Measurements from ENCODE around the gene TMEM82. TPM values are rescaled to one million over a fixed set of nuclear protein-coding genes. Genes with fewer than 3 reads are reported as not detected.

Gene TMEM82
- polyA plus RNA-seq, 1 donor (not counting 4 experiments of a cell fraction or from before 2014, with no cell fraction given) = not detected

GRCh38 chr1:15758343-15758931, 16.1 kb downstream of the TMEM82 start, which contains the start of gene FBLIM1:
FBLIM1 (plus strand) TSS chr1:15758795; CDS start chr1:15764984, 6,189 bp downstream.
- TF ChIP-seq EZH2 (IDR thresholded peaks at IDR 0.05; ENCODE audit: low read length) (no peak), CTCF (optimal IDR thresholded peaks at IDR 0.05 in 1 of 3, IDR thresholded peaks at IDR 0.05 in 1 of 3, conservative IDR thresholded peaks at IDR 0.05 in 1 of 3; ENCODE audit: extremely low read depth in 1 of 3, insufficient read depth in 2 of 3, low read length in 3 of 3) (no peak)
- Histone ChIP-seq H3K9me1 (ENCODE audit: control insufficient read depth, extremely low read depth, insufficient read depth, low read length) (no peaks in the 10 kb centered on the region), H3K4me2 (ENCODE audit: control insufficient read depth, extremely low read depth, insufficient read depth, low read depth, low read length) (peak within 1 kb of the TSS; percentile 87), H3K79me2 (ENCODE audit: control insufficient read depth, insufficient read depth, low read length) (peaks cover 40% of the 10 kb centered on the region), H3K27me3 (ENCODE audit: control insufficient read depth, extremely low read depth, insufficient read depth, low read length) (no peaks in the 10 kb centered on the region), H2AFZ (ENCODE audit: control insufficient read depth, low read length) (no peak within 1 kb of the TSS), H4K20me1 (ENCODE audit: control insufficient read depth, extremely low read depth, insufficient read depth, low read length) (no peaks in the 10 kb centered on the region), H3K36me3 (ENCODE audit: control insufficient read depth in 2 of 2, extremely low read depth in 1 of 2, insufficient read depth in 2 of 2, low read length in 2 of 2) (peaks cover 0 to 11% of the 10 kb centered on the region in 2 experiments), H3K9ac (ENCODE audit: control insufficient read depth, extremely low read depth, insufficient read depth, low read length) (peak within 1 kb of the TSS; percentile 89), H3K4me3 (ENCODE audit: control insufficient read depth in 2 of 3, extremely low read depth in 1 of 3, insufficient read depth in 2 of 3, low read depth in 1 of 3, low read length in 3 of 3) (peak within 1 kb of the TSS; percentile 84 to 88 (median 84)), H3K4me1 (ENCODE audit: control insufficient read depth, extremely low read depth, insufficient read depth, low read length) (peaks cover 30% of the 10 kb centered on the region), H3K9me3 (ENCODE audit: control insufficient read depth, low read depth, low read length) (no peaks in the 10 kb centered on the region), H3K27ac (ENCODE audit: control insufficient read depth, insufficient read depth, low read length) (peak within 1 kb of the TSS; percentile 84)
- dilution Hi-C loops (cut with MboI; ENCODE audit: extremely low pct_ligation_motif_present, low sequenced_read_pairs) = no loop called here
- DNase-seq (ENCODE audit: low read depth, low spot score) = no peak
- no peak for FAIRE-seq

- Histone ChIP-seq H2AFZ (ENCODE audit: control insufficient read depth, low read length) (no peak overlapping the region), H3K9me1 (ENCODE audit: control insufficient read depth, extremely low read depth, insufficient read depth, low read length) (no peaks in the 10 kb centered on the region), H3K9me3 (ENCODE audit: control insufficient read depth, low read depth, low read length) (no peaks in the 10 kb centered on the region), H4K20me1 (ENCODE audit: control insufficient read depth, extremely low read depth, insufficient read depth, low read length) (no peaks in the 10 kb centered on the region), H3K79me2 (ENCODE audit: control insufficient read depth, insufficient read depth, low read length) (peaks cover 45% of the 10 kb centered on the region), H3K9ac (ENCODE audit: control insufficient read depth, extremely low read depth, insufficient read depth, low read length) (peak overlapping the region; percentile 89), H3K4me1 (ENCODE audit: control insufficient read depth, extremely low read depth, insufficient read depth, low read length) (peaks cover 34% of the 10 kb centered on the region), H3K4me2 (ENCODE audit: control insufficient read depth, extremely low read depth, insufficient read depth, low read depth, low read length) (peak overlapping the region; percentile 87), H3K27me3 (ENCODE audit: control insufficient read depth, extremely low read depth, insufficient read depth, low read length) (no peaks in the 10 kb centered on the region), H3K27ac (ENCODE audit: control insufficient read depth, insufficient read depth, low read length) (peak overlapping the region; percentile 84), H3K4me3 (ENCODE audit: control insufficient read depth in 2 of 3, extremely low read depth in 1 of 3, insufficient read depth in 2 of 3, low read depth in 1 of 3, low read length in 3 of 3) (peak overlapping the region; percentile 84 to 88 (median 84)), H3K36me3 (ENCODE audit: control insufficient read depth in 2 of 2, extremely low read depth in 1 of 2, insufficient read depth in 2 of 2, low read length in 2 of 2) (peaks cover 0 to 11% of the 10 kb centered on the region in 2 experiments)
- no peak for TF ChIP-seq EZH2 (IDR thresholded peaks at IDR 0.05; ENCODE audit: low read length)
- TF ChIP-seq CTCF (optimal IDR thresholded peaks at IDR 0.05 in 1 of 3, IDR thresholded peaks at IDR 0.05 in 1 of 3, conservative IDR thresholded peaks at IDR 0.05 in 1 of 3; ENCODE audit: extremely low read depth in 1 of 3, insufficient read depth in 2 of 3, low read length in 3 of 3) = no peak
- FAIRE-seq (no peak), DNase-seq (ENCODE audit: low read depth, low spot score) (no peak)
- dilution Hi-C loops (cut with MboI; ENCODE audit: extremely low pct_ligation_motif_present, low sequenced_read_pairs) = no loop called here
These were observed 16.8 kb downstream of the TMEM82 start for GRCh38 chr1:15758953-15759661.

Measured in keratinocyte (primary cell).